ENCODE data around the gene FHIT.

- TF ChIP-seq CTCF (IDR thresholded peaks at IDR 0.05; ENCODE audit: poor library complexity) (no peak), EZH2 (IDR thresholded peaks at IDR 0.05; ENCODE audit: borderline replicate concordance) (no peak)
These were observed 345.0 kb downstream of the FHIT start for GRCh38 chr3:60906283-60906682.

Measured in hepatocyte (in vitro differentiated cells).